Endothelial cell of umbilical vein (primary cell): ENCODE results near the gene TEKT1. TPM values are rescaled to one million over a fixed set of nuclear protein-coding genes. Genes with fewer than 3 reads are reported as not detected.

Experiments used
- BruUV-seq: library from RNA; stranded (reverse); fragments of 400-500 nt; replicated peaks from 2 replicates; lab custom pipeline; 2021; lab: Mats Ljungman, UMichigan
- CTCF ChIA-PET: fragments of 300-600, 350-600 bp; sonication (Branson Sonifier 250); formaldehyde crosslinking; loops from one replicate; lab custom pipeline; 2021; ENCODE audit warnings: antibody characterized with exemption, inconsistent platforms; lab: Charles Lee
- POLR2A ChIA-PET: fragments of 300-600, 350-600 bp; sonication (Branson Sonifier 250); formaldehyde crosslinking; loops from one replicate; lab custom pipeline; 2021; ENCODE audit warnings: antibody characterized with exemption, inconsistent platforms; lab: Charles Lee
- DNase-seq: peaks from one replicate; pipeline ENCODE4 v3.0.0-alpha.2; 2011; ENCODE audit warnings: low read depth, low spot score
- FAIRE-seq: peaks from 2 replicates; lab custom pipeline; 2011; peaks lifted over from hg19 to GRCh38; lab: Jason Lieb, UNC
- H2AFZ ChIP-seq: 2 replicates; pipeline ENCODE4 v1.6.0; 2012; ENCODE audit warnings: low read depth, low read length, control low read depth, inconsistent platforms
- H3K27ac ChIP-seq: 2 replicates; pipeline ENCODE4 v1.5.1; 2011; ENCODE audit warnings: low read depth, mild to moderate bottlenecking, control low read depth, low read length, moderate library complexity; ENCODE audit not compliant: insufficient read depth
- H3K27me3 ChIP-seq, 2 experiments: 2 replicates each; pipeline versions ENCODE4 v1.6.0 to v1.6.1; 2011; ENCODE audit warnings: low read length in 2 of 2, mixed read lengths in 1 of 2; ENCODE audit not compliant: control insufficient read depth in 2 of 2, insufficient read depth in 2 of 2
- H3K36me3 ChIP-seq, 2 experiments: 2 replicates in 1 of 2; 3 replicates in 1 of 2; pipeline ENCODE4 v1.5.1; 2011; ENCODE audit warnings: low read length in 2 of 2, mild to moderate bottlenecking in 1 of 2, moderate library complexity in 1 of 2; ENCODE audit not compliant: control insufficient read depth in 2 of 2, insufficient read depth in 2 of 2; ENCODE audit errors: extremely low read depth in 1 of 2
- H3K4me1 ChIP-seq: 3 replicates; pipeline ENCODE4 v1.5.1; 2011; ENCODE audit warnings: mild to moderate bottlenecking, low read length; ENCODE audit not compliant: control insufficient read depth, insufficient read depth; ENCODE audit errors: extremely low read depth
- H3K4me2 ChIP-seq: 2 replicates; pipeline ENCODE4 v1.6.1; 2011; ENCODE audit warnings: low read length, control low read depth, mixed read lengths; ENCODE audit not compliant: insufficient read depth
- H3K4me3 ChIP-seq, 3 experiments: fragments of 200-600 bp in 1 of 3; sonication (generic), shearing (Covaris generic) in 1 of 3; replicated peaks in 1 of 3; 2 replicates each; pipeline ENCODE4 v1.5.1; 2011 to 2016; ENCODE audit warnings: control low read depth in 3 of 3, low read length in 3 of 3, mild to moderate bottlenecking in 2 of 3, inconsistent platforms in 1 of 3, low read depth in 1 of 3, moderate library complexity in 1 of 3; ENCODE audit not compliant: insufficient read depth in 1 of 3
- H3K79me2 ChIP-seq: 2 replicates; pipeline ENCODE4 v1.6.0; 2012; ENCODE audit warnings: low read length, inconsistent platforms; ENCODE audit not compliant: control insufficient read depth, insufficient read depth
- H3K9ac ChIP-seq: replicated peaks from 2 replicates; pipeline ENCODE3; 2011; ENCODE audit warnings: low read length, control low read depth; ENCODE audit not compliant: insufficient read depth; ENCODE audit errors: extremely low read depth
- H3K9me1 ChIP-seq: replicated peaks from 3 replicates; pipeline ENCODE4 v1.6.0; 2011; ENCODE audit warnings: mild to moderate bottlenecking, low read length; ENCODE audit not compliant: control insufficient read depth, insufficient read depth; ENCODE audit errors: extremely low read depth
- H3K9me3 ChIP-seq: replicated peaks from 2 replicates; pipeline ENCODE4 v1.5.1; 2012; ENCODE audit warnings: low read length, inconsistent platforms; ENCODE audit not compliant: control insufficient read depth, insufficient read depth
- H4K20me1 ChIP-seq: replicated peaks from 2 replicates; pipeline ENCODE3; 2011; ENCODE audit warnings: mild to moderate bottlenecking, low read length; ENCODE audit not compliant: control insufficient read depth, insufficient read depth; ENCODE audit errors: extremely low read depth
- EZH2 ChIP-seq: IDR thresholded peaks from 2 replicates; pipeline ENCODE4 v1.6.1; 2012; ENCODE audit warnings: borderline replicate concordance, low read depth, mild to moderate bottlenecking, moderate library complexity, low read length, inconsistent platforms; ENCODE audit not compliant: severe bottlenecking
- POLR2A ChIP-seq: IDR thresholded peaks from 2 replicates; pipeline ENCODE4 v1.6.1; 2012; ENCODE audit warnings: low read depth, mild to moderate bottlenecking, control low read depth, low read length
- POLR2AphosphoS5 ChIP-seq: IDR thresholded peaks from 2 replicates; pipeline ENCODE4 v1.6.1; 2012; ENCODE audit warnings: low read depth, mild to moderate bottlenecking, control low read depth, low read length, moderate library complexity; ENCODE audit not compliant: insufficient read depth
- dilution Hi-C: fragments of 300-500 bp; cut with MboI; formaldehyde crosslinking; loops from one replicate; pipeline ENCODE4 v1.15.0; 2019; ENCODE audit warnings: low sequenced_read_pairs; ENCODE audit not compliant: extremely low pct_ligation_motif_present
- intact Hi-C: fragments of 100-400 bp; cut with micrococcal nuclease; formaldehyde crosslinking; loops from one replicate; pipeline ENCODE4 v1.10.0; 2022
- polyA plus RNA-seq, 4 experiments: library from polyadenylated mRNA; depleted of rRNA in 3 of 4; stranded (reverse) in 3 of 4; unstranded in 1 of 4; fragments of >200 nt; gene quantifications; 2 replicates each; pipeline versions ENCODE4 v1.2.1 to v1.2.3, GENCODE V29; 2011 to 2012; ENCODE audit warnings: missing spikeins in 1 of 4
- total RNA-seq: library from RNA; stranded (reverse); gene quantifications from 2 replicates; pipeline ENCODE4 v1.2.3, GENCODE V29; 2021

The TEKT1 gene
- total and polyA plus RNA-seq, 2 donors (not counting 3 experiments of a cell fraction or from before 2014, with no cell fraction given), result not detected

- H3K9me3 ChIP-seq, result no peaks in the 10 kb centered on the region
- no peaks in the 10 kb centered on the region for H3K36me3 ChIP-seq
- no peaks in the 10 kb centered on the region for H3K4me1 ChIP-seq
- BruUV-seq, result no TSS peak
- no peak overlapping the region for H3K4me2 ChIP-seq
- H3K27me3 ChIP-seq, result peaks cover 2 to 6% of the 10 kb centered on the region in 2 experiments
- H3K9me1 ChIP-seq, result no peaks in the 10 kb centered on the region
- intact Hi-C loops (no loop called here), dilution Hi-C loops (no loop called here)
- no peaks in the 10 kb centered on the region for H3K79me2 ChIP-seq
- no peak for DNase-seq
- ChIA-PET CTCF (interaction anchor here (0.9 kb wide), 1 partner anchor 45 kb away, joined by 3 read pairs; no protein-coding TSS in a partner anchor), POLR2A (no interaction called here)
- no peak for FAIRE-seq
- no peak for TF ChIP-seq POLR2A
- no peak for TF ChIP-seq POLR2AphosphoS5
- no peak overlapping the region for H3K4me3 ChIP-seq
- H2AFZ ChIP-seq, result no peak overlapping the region
- H3K9ac ChIP-seq, result no peak overlapping the region
- H3K27ac ChIP-seq, result no peak overlapping the region
- H4K20me1 ChIP-seq, result no peaks in the 10 kb centered on the region
Observed at GRCh38 chr17:6797718-6798351, 33.7 kb downstream of the TEKT1 start.

DNA sequence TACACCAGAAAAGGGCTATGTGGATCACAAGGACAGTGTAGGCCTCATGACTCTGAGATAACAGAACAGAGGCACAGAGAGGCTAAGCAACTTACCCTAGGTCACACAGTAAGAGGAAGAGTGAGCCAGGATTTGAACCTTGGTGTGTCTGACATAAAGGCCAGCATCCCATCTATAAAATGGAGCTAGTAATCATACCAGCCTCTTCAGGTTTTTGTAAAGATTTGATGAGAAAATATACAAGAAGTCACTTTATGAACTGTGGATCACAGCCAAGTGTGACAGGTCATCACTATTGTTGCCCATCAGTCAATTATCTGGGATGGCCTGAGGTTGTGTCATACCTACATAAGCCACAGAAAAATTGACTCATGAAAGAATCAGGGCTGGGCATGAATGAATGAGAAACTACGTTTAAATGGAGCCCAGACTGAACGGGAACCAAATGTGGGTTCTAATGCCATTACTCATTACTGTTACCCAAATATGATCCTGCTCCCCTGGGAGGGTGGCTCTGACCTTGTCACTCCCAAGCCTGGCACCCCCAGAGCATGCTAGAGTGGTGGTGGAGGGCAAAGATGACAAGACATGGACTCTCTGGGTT is 34.5 kb downstream of the TEKT1 start:
- H3K9me1 ChIP-seq, result no peaks in the 10 kb centered on the region
- H3K4me2 ChIP-seq, result no peak overlapping the region
- no peak for TF ChIP-seq EZH2
- H2AFZ ChIP-seq, result no peak overlapping the region
- ChIA-PET CTCF (interaction anchor here (0.8 kb wide), 1 partner anchor 10 kb away, joined by 3 read pairs; no protein-coding TSS in a partner anchor), POLR2A (no interaction called here)
- H3K4me1 ChIP-seq, result no peaks in the 10 kb centered on the region
- H3K36me3 ChIP-seq, result no peaks in the 10 kb centered on the region
- H4K20me1 ChIP-seq, result no peaks in the 10 kb centered on the region
- H3K27ac ChIP-seq, result no peak overlapping the region
- DNase-seq, result no peak
- peaks cover 2 to 6% of the 10 kb centered on the region in 2 experiments for H3K27me3 ChIP-seq
- intact Hi-C loops (no loop called here), dilution Hi-C loops (no loop called here)
- no peak overlapping the region for H3K4me3 ChIP-seq
- H3K79me2 ChIP-seq, result no peaks in the 10 kb centered on the region
- FAIRE-seq, result no peak
- H3K9me3 ChIP-seq, result no peaks in the 10 kb centered on the region
- H3K9ac ChIP-seq, result no peak overlapping the region
- no TSS peak for BruUV-seq
